MCF 10A (cell line): Measurements from ENCODE around the gene MRPL52. TPM values are rescaled to one million over a fixed set of nuclear protein-coding genes. Genes with fewer than 3 reads are reported as not detected.
A peak's percentile ranks its signal among the peaks of the same experiment; 100 is the strongest.

Source experiments
- BruUV-seq: library from RNA; stranded (reverse); fragments of 400-500 nt; replicated peaks from 2 replicates; lab custom pipeline; 2021; lab: Mats Ljungman, UMichigan
- CTCF ChIA-PET: fragments of 300-600 bp; sonication (Branson Sonifier 250); formaldehyde crosslinking; extraction: SDS; loops from one replicate; lab custom pipeline; 2021; ENCODE audit warnings: antibody characterized with exemption, inconsistent platforms; lab: Yijun Ruan, JAX
- POLR2A ChIA-PET: fragments of 300-600, 350-650 bp; sonication (Branson Sonifier 250); formaldehyde crosslinking; extraction: SDS; loops from one replicate; lab custom pipeline; 2020; ENCODE audit warnings: antibody characterized with exemption, inconsistent platforms; lab: Yijun Ruan, JAX
- DNase-seq: peaks from one replicate; pipeline ENCODE4 v3.0.0-alpha.2; 2018; ENCODE audit not compliant: unreplicated experiment
- H3K27ac Mint-ChIP-seq: one replicate; pipeline ENCODE4 v1.8.0; 2022; ENCODE audit warnings: mild to moderate bottlenecking, low read depth, mixed read lengths; ENCODE audit not compliant: unreplicated experiment
- H3K27me3 Mint-ChIP-seq: one replicate; pipeline ENCODE4 v1.8.0; 2022; ENCODE audit warnings: mixed read lengths; ENCODE audit not compliant: insufficient read depth, unreplicated experiment
- H3K36me3 Mint-ChIP-seq: one replicate; pipeline ENCODE4 v1.8.0; 2022; ENCODE audit warnings: mild to moderate bottlenecking, moderate library complexity, mixed read lengths; ENCODE audit not compliant: insufficient read depth, unreplicated experiment
- H3K4me1 Mint-ChIP-seq: one replicate; pipeline ENCODE4 v1.8.0; 2022; ENCODE audit warnings: mixed read lengths; ENCODE audit not compliant: insufficient read depth, unreplicated experiment
- H3K4me3 Mint-ChIP-seq: one replicate; pipeline ENCODE4 v1.8.0; 2022; ENCODE audit warnings: mild to moderate bottlenecking, moderate library complexity, mixed read lengths; ENCODE audit not compliant: unreplicated experiment
- H3K9me3 Mint-ChIP-seq: one replicate; pipeline ENCODE4 v1.8.0; 2022; ENCODE audit warnings: mixed read lengths; ENCODE audit not compliant: unreplicated experiment
- CTCF ChIP-seq: fragments of 200-600 bp; IDR thresholded peaks from one replicate; pipeline ENCODE4 v1.8.0; 2022; ENCODE audit warnings: antibody characterized with exemption, mild to moderate bottlenecking; ENCODE audit not compliant: unreplicated experiment
- intact Hi-C: fragments of 100-400 bp; cut with micrococcal nuclease; formaldehyde crosslinking; loops from 2 replicates; pipeline ENCODE4 v1.14.1; 2022
- total RNA-seq: library from RNA; stranded (reverse); gene quantifications from 2 replicates; pipeline ENCODE4 v1.2.3, GENCODE V29; 2022

The MRPL52 gene
- total RNA-seq, 1 experiment from 2014 or later, result 172 TPM

- Mint-ChIP-seq H3K27me3 (no peaks in the 10 kb centered on the region), H3K9me3 (no peaks in the 10 kb centered on the region), H3K27ac (peak overlapping the region; percentile 91), H3K4me1 (peaks cover 20% of the 10 kb centered on the region), H3K36me3 (peaks cover 40% of the 10 kb centered on the region), H3K4me3 (peak overlapping the region; percentile 79)
- BruUV-seq, result no TSS peak
- no peak for DNase-seq
- CTCF ChIA-PET, result interaction anchor here (0.6 to 13.4 kb wide), 33 partner anchors 10 to 668 kb away, joined by 3 to 154 read pairs (median 4); partner anchors contain the start of genes PRMT5, RBM23 and REM2
- no peak for TF ChIP-seq CTCF
- POLR2A ChIA-PET, result interaction anchor here (0.6 to 5.2 kb wide), 20 partner anchors 13 to 222 kb away, joined by 3 to 116 read pairs (median 5); partner anchors contain the start of genes ACIN1, AJUBA, C14orf119 and HAUS4
- intact Hi-C loops, result loop anchor here (1.0 to 5.0 kb wide), 5 partner anchors 14 to 110 kb away; partner anchors contain the start of genes AJUBA, MMP14 and PRMT5
Observed at GRCh38 chr14:22872833-22873520, 43.3 kb downstream of the MRPL52 start.

- Mint-ChIP-seq H3K36me3 (peaks cover 53% of the 10 kb centered on the region), H3K27ac (no peak overlapping the region), H3K9me3 (no peaks in the 10 kb centered on the region), H3K27me3 (no peaks in the 10 kb centered on the region), H3K4me1 (peaks cover 20% of the 10 kb centered on the region), H3K4me3 (no peak overlapping the region)
- no peak for DNase-seq
- POLR2A ChIA-PET, result interaction anchor here (1.0 kb wide), 1 partner anchor 23 kb away, joined by 3 read pairs; no protein-coding TSS in a partner anchor
- CTCF ChIA-PET, result interaction anchor here (1.4 to 8.7 kb wide), 3 partner anchors 8 to 111 kb away, joined by 4 to 111 read pairs (median 54); partner anchors contain the start of gene REM2
- intact Hi-C loops, result no loop called here
- no peak for TF ChIP-seq CTCF
- BruUV-seq, result no TSS peak
Observed at GRCh38 chr14:22875003-22875747, 45.5 kb downstream of the MRPL52 start.

- no peak overlapping the region for H3K27ac Mint-ChIP-seq
- DNase-seq, result no peak
- H3K36me3 Mint-ChIP-seq, result peaks cover 53% of the 10 kb centered on the region
- H3K4me3 Mint-ChIP-seq, result no peak overlapping the region
- peaks cover 18% of the 10 kb centered on the region for H3K4me1 Mint-ChIP-seq
- intact Hi-C loops, result no loop called here
- H3K9me3 Mint-ChIP-seq, result no peaks in the 10 kb centered on the region
- BruUV-seq, result no TSS peak
- CTCF ChIA-PET, result interaction anchor here (0.6 to 8.7 kb wide), 6 partner anchors 23 to 211 kb away, joined by 3 to 111 read pairs (median 4); no protein-coding TSS in a partner anchor
- POLR2A ChIA-PET, result interaction anchor here (1.3 kb wide), 1 partner anchor 37 kb away, joined by 3 read pairs; no protein-coding TSS in a partner anchor
- TF ChIP-seq CTCF, result no peak
- H3K27me3 Mint-ChIP-seq, result no peaks in the 10 kb centered on the region
Observed at GRCh38 chr14:22875748-22876319, 46.1 kb downstream of the MRPL52 start.
